ENCODE data around the gene TPSD1.

Gene TPSD1

GRCh38 chr16:1209081-1209480, 46.8 kb upstream of the TPSD1 start:
- Histone ChIP-seq H2AFZ (ENCODE audit: insufficient read depth, low read length, poor library complexity) (no peak overlapping the region), H3K4me3 (ENCODE audit: low read depth, low read length) (no peak overlapping the region), H4K91ac (ENCODE audit: low read depth, low read length) (no peak overlapping the region), H3K14ac (ENCODE audit: low read length) (no peak overlapping the region), H2BK120ac (ENCODE audit: insufficient read depth, low read length, poor library complexity) (no peak overlapping the region), H2BK5ac (ENCODE audit: low read depth, low read length, poor library complexity) (no peak overlapping the region), H2AK5ac (ENCODE audit: low read length) (no peak overlapping the region), H3K4ac (ENCODE audit: low read depth, low read length) (no peak overlapping the region), H3K9ac (ENCODE audit: low read length) (no peak overlapping the region), H3K9me3 (ENCODE audit: insufficient read depth, low read depth, low read length) (no peaks in the 10 kb centered on the region), H4K12ac (ENCODE audit: low read depth, low read length) (no peak overlapping the region), H3K4me1 (ENCODE audit: control insufficient read depth in 1 of 2, insufficient read depth in 2 of 2, low read length in 2 of 2) (no peaks in the 10 kb centered on the region), H4K8ac (ENCODE audit: low read depth, low read length) (no peak overlapping the region), H3K36me3 (ENCODE audit: control insufficient read depth in 1 of 2, insufficient read depth in 2 of 2, low read length in 2 of 2) (no peaks in the 10 kb centered on the region), H3K79me1 (ENCODE audit: low read length) (no peaks in the 10 kb centered on the region), H3K4me2 (ENCODE audit: low read length) (no peak overlapping the region), H3K27ac (ENCODE audit: low read depth, low read length) (no peak overlapping the region), H3K79me2 (ENCODE audit: control insufficient read depth, insufficient read depth, low read length, poor library complexity) (no peaks in the 10 kb centered on the region), H3K27me3 (ENCODE audit: insufficient read depth, low read length) (no peaks in the 10 kb centered on the region), H3K23ac (ENCODE audit: low read length) (no peak overlapping the region), H2BK12ac (ENCODE audit: low read length) (no peak overlapping the region), H3K18ac (ENCODE audit: low read length) (no peak overlapping the region)
- no peak for DNase-seq
- WGBS (ENCODE audit: extremely low coverage, insufficient coverage, insufficient read length), result no CpG with 5 or more reads among the region's 43 CpGs

- Histone ChIP-seq H3K9me3 (ENCODE audit: insufficient read depth, low read depth, low read length) (no peaks in the 10 kb centered on the region), H4K12ac (ENCODE audit: low read depth, low read length) (no peak overlapping the region), H4K8ac (ENCODE audit: low read depth, low read length) (no peak overlapping the region), H3K79me1 (ENCODE audit: low read length) (no peaks in the 10 kb centered on the region), H3K27me3 (ENCODE audit: insufficient read depth, low read length) (no peaks in the 10 kb centered on the region), H3K18ac (ENCODE audit: low read length) (no peak overlapping the region), H2AK5ac (ENCODE audit: low read length) (no peak overlapping the region), H3K4ac (ENCODE audit: low read depth, low read length) (no peak overlapping the region), H3K27ac (ENCODE audit: low read depth, low read length) (no peak overlapping the region), H3K4me1 (ENCODE audit: control insufficient read depth in 1 of 2, insufficient read depth in 2 of 2, low read length in 2 of 2) (no peaks in the 10 kb centered on the region), H3K4me2 (ENCODE audit: low read length) (no peak overlapping the region), H3K9ac (ENCODE audit: low read length) (no peak overlapping the region), H2AFZ (ENCODE audit: insufficient read depth, low read length, poor library complexity) (no peak overlapping the region), H3K4me3 (ENCODE audit: low read depth, low read length) (no peak overlapping the region), H3K23ac (ENCODE audit: low read length) (no peak overlapping the region), H3K36me3 (ENCODE audit: control insufficient read depth in 1 of 2, insufficient read depth in 2 of 2, low read length in 2 of 2) (no peaks in the 10 kb centered on the region), H4K91ac (ENCODE audit: low read depth, low read length) (no peak overlapping the region), H2BK5ac (ENCODE audit: low read depth, low read length, poor library complexity) (no peak overlapping the region), H3K79me2 (ENCODE audit: control insufficient read depth, insufficient read depth, low read length, poor library complexity) (no peaks in the 10 kb centered on the region), H2BK120ac (ENCODE audit: insufficient read depth, low read length, poor library complexity) (no peak overlapping the region), H3K14ac (ENCODE audit: low read length) (no peak overlapping the region), H2BK12ac (ENCODE audit: low read length) (no peak overlapping the region)
- no peak for DNase-seq
- WGBS (ENCODE audit: extremely low coverage, insufficient coverage, insufficient read length), result no CpG with 5 or more reads among the region's 23 CpGs
These were observed 45.4 kb upstream of the TPSD1 start for GRCh38 chr16:1210461-1210860.

- no peak overlapping the region for H4K12ac ChIP-seq (ENCODE audit: low read depth, low read length)
- H3K14ac ChIP-seq (ENCODE audit: low read length), result no peak overlapping the region
- no peak overlapping the region for H3K4me3 ChIP-seq (ENCODE audit: low read depth, low read length)
- H3K4ac ChIP-seq (ENCODE audit: low read depth, low read length), result no peak overlapping the region
- no peak overlapping the region for H4K8ac ChIP-seq (ENCODE audit: low read depth, low read length)
- H2BK12ac ChIP-seq (ENCODE audit: low read length), result no peak overlapping the region
- no peak overlapping the region for H3K9ac ChIP-seq (ENCODE audit: low read length)
- H3K23ac ChIP-seq (ENCODE audit: low read length), result no peak overlapping the region
- no peak overlapping the region for H2AFZ ChIP-seq (ENCODE audit: insufficient read depth, low read length, poor library complexity)
- H2BK5ac ChIP-seq (ENCODE audit: low read depth, low read length, poor library complexity), result no peak overlapping the region
- H3K9me3 ChIP-seq (ENCODE audit: insufficient read depth, low read depth, low read length), result no peaks in the 10 kb centered on the region
- no peak overlapping the region for H4K91ac ChIP-seq (ENCODE audit: low read depth, low read length)
- no peak overlapping the region for H3K4me2 ChIP-seq (ENCODE audit: low read length)
- no peak overlapping the region for H3K27ac ChIP-seq (ENCODE audit: low read depth, low read length)
- no CpG with 5 or more reads among the region's 65 CpGs for WGBS (ENCODE audit: extremely low coverage, insufficient coverage, insufficient read length)
- no peaks in the 10 kb centered on the region for H3K4me1 ChIP-seq (ENCODE audit: control insufficient read depth in 1 of 2, insufficient read depth in 2 of 2, low read length in 2 of 2)
- no peak overlapping the region for H2AK5ac ChIP-seq (ENCODE audit: low read length)
- no peaks in the 10 kb centered on the region for H3K36me3 ChIP-seq (ENCODE audit: control insufficient read depth in 1 of 2, insufficient read depth in 2 of 2, low read length in 2 of 2)
- no peak overlapping the region for H3K18ac ChIP-seq (ENCODE audit: low read length)
- DNase-seq, result no peak
- no peaks in the 10 kb centered on the region for H3K79me2 ChIP-seq (ENCODE audit: control insufficient read depth, insufficient read depth, low read length, poor library complexity)
- no peaks in the 10 kb centered on the region for H3K27me3 ChIP-seq (ENCODE audit: insufficient read depth, low read length)
- H3K79me1 ChIP-seq (ENCODE audit: low read length), result no peaks in the 10 kb centered on the region
- H2BK120ac ChIP-seq (ENCODE audit: insufficient read depth, low read length, poor library complexity), result no peak overlapping the region
These were observed 44.2 kb upstream of the TPSD1 start for GRCh38 chr16:1211451-1212268.

GRCh38 chr16:1212616-1213194, 43.2 kb upstream of the TPSD1 start:
- H4K8ac ChIP-seq (ENCODE audit: low read depth, low read length), result no peak overlapping the region
- no peak overlapping the region for H4K12ac ChIP-seq (ENCODE audit: low read depth, low read length)
- H4K91ac ChIP-seq (ENCODE audit: low read depth, low read length), result no peak overlapping the region
- no peaks in the 10 kb centered on the region for H3K36me3 ChIP-seq (ENCODE audit: control insufficient read depth in 1 of 2, insufficient read depth in 2 of 2, low read length in 2 of 2)
- H2AFZ ChIP-seq (ENCODE audit: insufficient read depth, low read length, poor library complexity), result no peak overlapping the region
- no peak overlapping the region for H3K23ac ChIP-seq (ENCODE audit: low read length)
- no peak overlapping the region for H3K9ac ChIP-seq (ENCODE audit: low read length)
- H3K79me1 ChIP-seq (ENCODE audit: low read length), result no peaks in the 10 kb centered on the region
- H3K9me3 ChIP-seq (ENCODE audit: insufficient read depth, low read depth, low read length), result no peaks in the 10 kb centered on the region
- H3K27me3 ChIP-seq (ENCODE audit: insufficient read depth, low read length), result no peaks in the 10 kb centered on the region
- DNase-seq, result no peak
- H2AK5ac ChIP-seq (ENCODE audit: low read length), result no peak overlapping the region
- H3K4me2 ChIP-seq (ENCODE audit: low read length), result no peak overlapping the region
- H3K4ac ChIP-seq (ENCODE audit: low read depth, low read length), result no peak overlapping the region
- H3K14ac ChIP-seq (ENCODE audit: low read length), result no peak overlapping the region
- no peaks in the 10 kb centered on the region for H3K4me1 ChIP-seq (ENCODE audit: control insufficient read depth in 1 of 2, insufficient read depth in 2 of 2, low read length in 2 of 2)
- no peak overlapping the region for H3K18ac ChIP-seq (ENCODE audit: low read length)
- H2BK120ac ChIP-seq (ENCODE audit: insufficient read depth, low read length, poor library complexity), result no peak overlapping the region
- no peak overlapping the region for H3K4me3 ChIP-seq (ENCODE audit: low read depth, low read length)
- H3K79me2 ChIP-seq (ENCODE audit: control insufficient read depth, insufficient read depth, low read length, poor library complexity), result no peaks in the 10 kb centered on the region
- WGBS (ENCODE audit: extremely low coverage, insufficient coverage, insufficient read length), result no CpG with 5 or more reads among the region's 40 CpGs
- H2BK5ac ChIP-seq (ENCODE audit: low read depth, low read length, poor library complexity), result no peak overlapping the region
- H2BK12ac ChIP-seq (ENCODE audit: low read length), result no peak overlapping the region
- H3K27ac ChIP-seq (ENCODE audit: low read depth, low read length), result no peak overlapping the region

Data from trophoblast cell (in vitro differentiated cells and primary cell).